Measurements from ENCODE around the gene PHOSPHO1.
"Not testable (repeated sequence)": the region's sequence is repeated elsewhere in the genome, so short reads cannot be mapped to it uniquely, and the experiment has no call there.

The PHOSPHO1 gene

DNA sequence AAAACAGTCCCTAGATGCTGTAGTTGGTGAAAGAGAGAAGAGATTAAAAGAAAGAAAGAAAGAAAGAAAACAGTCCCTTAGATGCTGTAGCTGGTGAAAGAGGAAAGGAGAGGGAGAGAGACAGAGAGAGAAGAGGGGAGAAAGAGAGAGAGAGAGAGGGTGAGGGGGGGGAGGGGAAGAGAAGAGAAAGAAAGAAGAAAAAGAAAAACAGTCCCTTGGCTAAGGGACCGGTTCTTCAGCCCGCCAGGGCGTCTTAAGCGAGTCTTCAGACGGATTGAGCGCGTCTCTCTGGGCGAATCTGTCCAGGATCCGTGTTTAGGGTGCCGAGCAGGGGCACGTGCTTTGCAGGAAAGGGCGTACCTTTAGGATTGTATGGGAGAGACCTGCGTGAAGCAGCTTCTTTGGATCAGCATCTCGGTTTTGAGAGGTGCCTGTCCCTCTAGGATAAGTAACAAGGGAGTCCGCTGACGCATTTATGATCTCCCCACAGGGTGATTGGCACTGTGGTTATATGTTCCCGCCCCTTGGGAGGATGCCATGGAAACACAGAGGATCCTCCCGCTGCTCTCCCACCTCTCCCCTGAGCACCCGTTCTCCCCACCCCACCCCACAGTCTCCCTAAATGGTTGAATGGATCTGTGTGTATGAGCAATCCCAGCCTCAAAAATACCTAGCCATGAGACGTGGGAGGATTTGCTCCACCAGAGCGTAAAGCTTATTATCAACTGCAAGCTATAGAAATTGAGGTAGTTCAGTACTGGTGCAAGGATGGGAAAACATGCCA, 36.9 kb downstream of the PHOSPHO1 start:
- DNase-seq (ENCODE audit: low spot score) = peak; percentile 87

DNA sequence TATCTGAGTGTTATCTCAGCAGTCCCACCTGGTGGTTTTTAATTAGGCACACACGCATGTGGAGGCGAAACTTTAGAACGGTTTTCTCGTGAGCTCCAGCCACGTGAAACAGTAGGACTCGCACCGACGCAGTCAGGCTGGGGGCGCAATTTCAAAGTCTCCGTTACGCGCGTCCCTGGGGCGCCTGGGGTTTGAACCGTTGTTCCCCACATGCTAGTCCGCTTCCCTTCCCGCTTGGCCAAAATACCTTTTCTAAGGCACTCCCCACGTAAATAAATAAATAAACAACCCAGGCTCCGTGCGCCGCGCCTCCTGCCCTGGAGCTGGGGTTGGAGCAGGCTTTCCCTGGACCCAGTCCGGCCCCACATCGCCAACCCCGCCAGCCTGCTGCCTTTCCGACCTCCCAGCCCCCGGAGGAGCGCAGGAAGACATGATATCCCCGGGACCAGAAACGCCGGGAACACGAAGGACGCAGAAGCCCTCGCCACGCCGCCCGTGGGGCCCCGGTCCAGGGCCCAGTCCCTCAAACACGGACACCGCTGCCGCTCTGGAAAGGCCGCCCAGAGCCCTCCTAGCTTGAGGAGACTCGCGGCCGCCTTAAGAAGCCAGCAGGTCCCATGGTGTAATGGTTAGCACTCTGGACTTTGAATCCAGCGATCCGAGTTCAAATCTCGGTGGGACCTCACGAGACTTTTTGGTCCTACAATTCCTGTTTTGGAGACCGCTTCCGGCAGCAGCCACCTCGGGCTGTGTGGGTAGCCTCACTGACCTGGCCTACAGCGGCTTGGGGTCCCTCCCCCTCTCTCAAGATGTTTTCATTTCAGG, 38.5 kb downstream of the PHOSPHO1 start:
- DNase-seq (ENCODE audit: low spot score) = peak; percentile 91

DNA sequence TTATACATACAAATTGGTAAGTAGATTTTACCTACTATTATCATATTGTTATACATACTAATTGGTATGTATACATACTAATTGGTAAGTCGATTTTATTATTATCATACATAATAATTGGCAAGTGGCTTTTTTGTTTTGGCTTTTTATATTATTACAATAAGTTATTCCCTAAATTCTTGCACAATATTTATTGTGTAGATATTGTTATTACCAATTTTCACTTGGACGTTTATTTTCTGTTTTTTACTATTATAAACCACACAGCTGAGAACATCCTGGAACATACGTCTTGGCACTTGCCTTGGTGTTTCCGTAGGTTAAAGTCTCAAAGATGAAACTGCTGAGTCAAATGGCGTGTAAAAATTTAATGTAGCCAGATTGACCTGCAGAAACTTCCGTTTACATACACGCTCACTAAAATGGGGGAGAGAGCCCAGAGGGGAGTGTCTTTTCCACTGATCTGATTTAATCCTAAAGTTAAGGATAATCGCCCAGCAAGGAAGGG, 39.1 kb downstream of the PHOSPHO1 start:
- DNase-seq (ENCODE audit: low spot score) = no peak

DNA sequence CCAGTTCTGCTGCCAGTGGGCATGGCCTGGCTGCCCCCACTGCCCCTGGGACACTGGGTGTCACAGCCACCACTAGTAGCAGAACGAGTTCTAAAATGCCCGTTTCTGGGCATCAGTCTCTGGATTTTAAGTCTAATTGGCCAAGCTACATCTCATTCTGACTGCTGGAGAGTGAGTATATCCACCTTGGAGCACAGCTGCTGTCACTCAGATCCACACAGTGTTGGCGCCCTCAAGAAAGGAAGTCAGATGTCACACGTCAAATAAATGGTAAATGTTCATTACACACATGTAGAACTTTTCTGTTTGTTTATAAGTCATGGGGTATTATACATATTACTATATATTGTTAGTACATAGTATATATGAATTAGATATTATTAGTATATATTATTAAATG, 39.7 kb downstream of the PHOSPHO1 start:
- peak; percentile 16 for DNase-seq (ENCODE audit: low spot score)

DNA sequence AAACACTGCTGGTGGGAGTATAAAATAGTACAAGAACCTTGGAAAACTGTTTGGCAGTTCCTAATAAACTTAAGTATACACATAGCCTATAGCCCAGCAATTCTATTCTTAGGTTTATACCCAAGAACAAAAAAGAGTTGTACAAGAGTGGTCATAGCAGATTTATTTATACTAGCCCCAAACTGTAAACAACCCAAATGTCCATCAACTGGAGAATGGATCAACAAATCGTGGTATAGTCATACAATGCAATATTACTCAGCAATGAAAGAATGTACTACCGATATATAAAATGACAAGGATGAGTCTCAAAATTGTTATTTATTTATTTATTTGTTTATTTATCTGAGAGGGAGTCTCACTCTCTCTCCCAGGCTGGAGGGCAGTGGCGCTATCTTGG, 43.3 kb downstream of the PHOSPHO1 start:
- DNase-seq (ENCODE audit: low spot score) = no peak

DNA sequence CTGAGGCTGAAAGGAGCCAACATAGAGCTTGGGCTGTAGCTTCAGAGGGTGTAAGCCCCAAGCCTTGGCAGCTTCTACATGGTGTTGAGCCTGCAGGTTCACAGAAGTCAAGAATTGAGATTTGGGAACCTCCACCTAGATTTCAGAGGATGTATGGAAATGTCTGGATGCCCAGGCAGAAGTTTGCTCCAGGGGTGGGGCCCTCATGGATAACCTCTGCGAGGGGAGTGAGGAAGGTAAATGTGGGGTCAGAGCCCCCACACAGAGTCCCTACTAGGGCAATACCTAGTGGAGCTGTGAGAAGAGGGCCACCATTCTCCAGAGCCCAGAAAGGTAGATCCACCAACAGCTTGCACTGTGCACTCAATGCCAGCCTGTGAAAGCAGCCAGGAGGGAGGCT, 45.2 kb downstream of the PHOSPHO1 start:
- not testable (repeated sequence) for DNase-seq (ENCODE audit: low spot score)

DNA sequence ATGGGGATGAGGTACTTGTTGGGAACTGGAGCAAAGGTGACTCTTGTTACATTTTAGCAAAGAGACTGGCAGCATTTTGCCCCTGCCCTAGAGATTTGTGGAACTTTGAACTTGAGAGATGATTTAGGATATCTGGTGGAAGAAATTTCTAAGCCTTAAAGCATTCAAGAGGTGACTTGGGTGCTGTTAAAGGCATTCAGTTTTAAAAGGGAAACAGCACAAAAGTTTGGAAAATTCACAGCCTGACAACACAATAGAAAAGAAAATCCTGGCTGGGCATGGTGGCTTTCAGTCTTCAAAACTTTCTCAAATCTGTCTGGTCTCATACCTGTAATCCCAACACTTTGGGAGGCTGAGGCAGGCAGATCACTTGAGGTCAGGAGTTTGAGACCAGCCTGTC, 46.1 kb downstream of the PHOSPHO1 start:
- not testable (repeated sequence) for DNase-seq (ENCODE audit: low spot score)

DNA sequence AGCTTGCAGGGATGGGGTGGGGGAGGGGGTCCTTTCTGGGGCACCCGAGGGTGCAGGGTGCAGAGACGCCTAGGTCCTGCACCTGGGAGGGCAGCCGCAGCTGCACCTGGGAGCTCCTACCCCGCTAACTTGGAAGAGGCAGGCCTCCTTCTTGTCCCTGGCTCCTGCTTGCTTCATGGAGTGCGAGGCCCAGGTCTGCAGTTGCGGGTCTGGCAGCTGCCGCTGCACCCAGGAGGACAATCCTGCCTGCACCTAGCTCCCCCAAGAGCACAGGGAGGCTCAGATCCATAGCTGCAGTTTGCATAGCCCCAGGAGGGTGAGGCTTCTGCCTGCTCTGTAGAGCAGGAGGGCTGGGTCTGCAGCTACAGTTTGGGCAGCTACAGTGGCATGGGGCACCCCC, 46.8 kb downstream of the PHOSPHO1 start:
- DNase-seq (ENCODE audit: low spot score) = no peak

DNA sequence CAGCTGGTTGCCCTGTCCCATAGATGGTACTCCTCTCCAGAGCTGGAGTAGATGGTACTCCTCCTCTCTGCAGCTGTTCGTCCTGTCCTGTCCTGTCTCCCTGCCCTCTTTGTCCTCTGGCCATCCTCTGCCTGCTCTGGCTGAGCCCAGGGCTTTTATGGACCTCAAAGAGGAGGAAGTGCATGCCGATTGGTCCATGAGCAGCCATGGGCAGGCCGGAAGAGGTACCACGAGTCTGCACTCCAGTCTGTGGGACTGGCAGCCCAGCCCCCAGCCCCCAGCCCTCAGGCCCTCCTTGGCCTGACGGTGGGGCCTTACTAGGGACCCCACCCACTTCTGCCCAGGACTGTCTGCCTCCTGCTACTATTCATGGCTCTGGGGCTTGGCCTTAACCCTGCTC, 47.2 kb downstream of the PHOSPHO1 start:
- no peak for DNase-seq (ENCODE audit: low spot score)

DNA sequence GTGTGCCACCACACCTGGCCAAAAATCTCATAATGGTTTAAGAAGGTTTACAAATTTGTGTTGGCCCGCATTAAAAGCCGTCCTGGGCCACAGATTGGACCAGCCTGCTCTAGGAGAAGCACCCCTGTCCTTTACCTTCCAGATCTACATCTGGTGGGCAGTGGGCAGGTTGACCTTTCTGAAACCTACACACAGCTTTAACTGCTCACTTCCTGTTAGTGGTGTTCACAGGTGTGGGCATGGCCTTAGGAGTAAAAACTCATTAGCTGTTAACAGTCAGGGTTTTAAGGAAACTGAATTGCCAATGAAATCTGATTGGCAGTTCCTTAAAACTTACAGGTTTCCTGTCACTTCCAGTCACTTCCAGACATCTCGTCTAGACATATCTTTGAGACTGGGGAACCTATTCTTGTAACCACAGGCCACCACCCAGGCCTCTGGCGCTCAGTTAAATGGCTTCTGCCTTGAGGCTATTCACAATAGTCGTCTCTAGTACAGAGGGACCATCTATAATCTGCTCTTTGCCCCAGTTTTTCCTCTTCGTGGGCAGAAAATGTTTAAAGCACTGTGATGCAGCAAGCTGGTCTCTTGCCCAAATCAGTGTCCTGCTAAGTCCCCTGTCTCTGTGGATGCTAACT, 49.5 kb downstream of the PHOSPHO1 start:
- DNase-seq (ENCODE audit: low spot score) = no peak

DNA sequence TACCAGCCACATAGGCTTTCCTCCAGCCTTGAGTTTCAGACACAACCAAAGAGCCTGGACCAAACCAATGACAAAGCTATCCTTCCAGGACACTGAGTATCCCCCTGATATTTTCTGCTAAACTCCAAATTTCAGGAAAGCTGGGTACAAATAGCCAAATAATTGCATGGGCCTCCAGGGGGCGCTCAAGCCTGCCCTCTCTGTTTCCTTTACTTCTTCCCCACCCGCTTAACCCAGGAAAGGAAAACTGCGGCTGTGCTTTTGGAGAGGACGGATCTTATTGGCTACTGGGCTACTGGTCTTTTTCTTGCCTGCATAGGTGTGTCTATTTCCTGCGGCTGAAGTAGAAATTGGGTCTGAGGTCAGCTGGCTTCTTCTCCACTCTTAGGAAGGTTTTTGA, 50.3 kb downstream of the PHOSPHO1 start:
- peak; percentile 49 for DNase-seq (ENCODE audit: low spot score)

DNA sequence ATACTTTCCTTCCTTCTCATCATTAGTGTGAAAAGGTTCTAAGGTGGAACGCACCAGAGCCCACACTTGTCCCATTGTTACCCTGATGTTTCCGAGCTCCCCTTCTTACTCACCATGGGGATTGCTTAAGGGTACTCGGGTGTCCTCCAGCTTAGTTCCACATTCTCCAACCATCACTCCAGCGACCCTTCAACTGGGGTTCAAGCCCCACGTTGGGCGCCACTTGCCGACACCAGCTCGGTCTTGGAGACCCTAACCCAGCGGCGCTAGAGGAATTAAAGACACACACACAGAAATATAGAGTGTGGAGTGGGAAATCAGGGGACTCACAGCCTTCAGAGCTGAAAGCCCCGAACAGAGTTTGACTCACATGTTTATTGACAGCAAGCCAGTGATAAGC, 54.6 kb downstream of the PHOSPHO1 start:
- not testable (repeated sequence) for DNase-seq (ENCODE audit: low spot score)
